Calu3 (cell line): ENCODE measurements around the gene ZC3HAV1. TPM values are rescaled to one million over a fixed set of nuclear protein-coding genes. Genes with fewer than 3 reads are reported as not detected.

Source experiments
- BruUV-seq: library from RNA; stranded (reverse); fragments of 400-500 nt; replicated peaks from 2 replicates; lab custom pipeline; 2021; lab: Mats Ljungman, UMichigan
- CTCF ChIA-PET: fragments of 300-600 bp; sonication (Branson Sonifier 250); formaldehyde crosslinking; loops from one replicate; lab custom pipeline; 2022; ENCODE audit warnings: antibody characterized with exemption; lab: Charles Lee
- DNase-seq: peaks from one replicate; pipeline ENCODE4 v3.0.0; 2022
- H3K27ac Mint-ChIP-seq: one replicate; pipeline ENCODE4 v1.8.0; 2022; ENCODE audit warnings: mixed read lengths; ENCODE audit not compliant: unreplicated experiment
- H3K27me3 Mint-ChIP-seq: one replicate; pipeline ENCODE4 v1.8.0; 2022; ENCODE audit warnings: mixed read lengths; ENCODE audit not compliant: unreplicated experiment
- H3K36me3 Mint-ChIP-seq: one replicate; pipeline ENCODE4 v1.8.0; 2022; ENCODE audit warnings: mild to moderate bottlenecking, moderate library complexity, mixed read lengths; ENCODE audit not compliant: insufficient read depth, unreplicated experiment
- H3K4me1 Mint-ChIP-seq: one replicate; pipeline ENCODE4 v1.8.0; 2022; ENCODE audit warnings: mild to moderate bottlenecking, low read depth, mixed read lengths; ENCODE audit not compliant: unreplicated experiment
- H3K4me3 Mint-ChIP-seq: one replicate; pipeline ENCODE4 v1.8.0; 2022; ENCODE audit warnings: mild to moderate bottlenecking, low read depth, moderate library complexity, mixed read lengths; ENCODE audit not compliant: unreplicated experiment
- H3K9me3 Mint-ChIP-seq: one replicate; pipeline ENCODE4 v1.8.0; 2022; ENCODE audit warnings: low read depth, mixed read lengths; ENCODE audit not compliant: unreplicated experiment
- intact Hi-C: fragments of 100-400 bp; cut with micrococcal nuclease; formaldehyde crosslinking; loops from one replicate; pipeline ENCODE4 v1.10.0; 2022; ENCODE audit not compliant: unreplicated experiment
- total RNA-seq: library from RNA; stranded (reverse); gene quantifications from 2 replicates; pipeline ENCODE4 v1.2.3, GENCODE V29; 2022
- TF ChIP-seq, protein P1 (sequence below): fragments of 200-600 bp; IDR thresholded peaks from one replicate; pipeline ENCODE4 v1.8.0; 2022; ENCODE audit warnings: antibody characterized with exemption; ENCODE audit not compliant: unreplicated experiment

ZC3HAV1 gene
- total RNA-seq, 1 experiment from 2014 or later, result 63.4 TPM

DNA sequence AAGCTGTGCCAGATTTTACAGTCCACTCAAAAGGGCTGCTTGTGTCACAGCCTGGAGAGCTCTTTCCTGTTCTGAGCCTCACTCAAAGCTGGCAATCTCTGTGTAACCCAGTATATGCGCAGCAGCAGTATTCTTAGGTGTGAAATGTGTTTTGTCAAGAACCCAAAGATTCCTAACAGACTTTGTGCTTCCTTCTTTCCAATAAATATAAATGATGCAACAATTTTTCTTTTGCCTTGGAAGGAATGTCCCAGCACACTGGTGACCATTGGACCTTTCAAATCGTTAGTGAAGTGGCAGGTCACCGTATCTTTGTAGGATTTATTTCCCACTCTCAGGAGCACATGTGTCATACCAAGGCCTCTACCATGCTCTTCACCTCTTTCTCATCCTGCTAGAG, 5.6 kb upstream of the ZC3HAV1 start:
- peaks cover 34% of the 10 kb centered on the region for H3K4me1 Mint-ChIP-seq
- intact Hi-C loops, result no loop called here
- peaks cover 1% of the 10 kb centered on the region for H3K36me3 Mint-ChIP-seq
- H3K9me3 Mint-ChIP-seq, result no peaks in the 10 kb centered on the region
- H3K27me3 Mint-ChIP-seq, result no peaks in the 10 kb centered on the region
- H3K27ac Mint-ChIP-seq, result no peak overlapping the region
- no peak for DNase-seq
- no TSS peak for BruUV-seq
- TF ChIP-seq, protein P1, sequence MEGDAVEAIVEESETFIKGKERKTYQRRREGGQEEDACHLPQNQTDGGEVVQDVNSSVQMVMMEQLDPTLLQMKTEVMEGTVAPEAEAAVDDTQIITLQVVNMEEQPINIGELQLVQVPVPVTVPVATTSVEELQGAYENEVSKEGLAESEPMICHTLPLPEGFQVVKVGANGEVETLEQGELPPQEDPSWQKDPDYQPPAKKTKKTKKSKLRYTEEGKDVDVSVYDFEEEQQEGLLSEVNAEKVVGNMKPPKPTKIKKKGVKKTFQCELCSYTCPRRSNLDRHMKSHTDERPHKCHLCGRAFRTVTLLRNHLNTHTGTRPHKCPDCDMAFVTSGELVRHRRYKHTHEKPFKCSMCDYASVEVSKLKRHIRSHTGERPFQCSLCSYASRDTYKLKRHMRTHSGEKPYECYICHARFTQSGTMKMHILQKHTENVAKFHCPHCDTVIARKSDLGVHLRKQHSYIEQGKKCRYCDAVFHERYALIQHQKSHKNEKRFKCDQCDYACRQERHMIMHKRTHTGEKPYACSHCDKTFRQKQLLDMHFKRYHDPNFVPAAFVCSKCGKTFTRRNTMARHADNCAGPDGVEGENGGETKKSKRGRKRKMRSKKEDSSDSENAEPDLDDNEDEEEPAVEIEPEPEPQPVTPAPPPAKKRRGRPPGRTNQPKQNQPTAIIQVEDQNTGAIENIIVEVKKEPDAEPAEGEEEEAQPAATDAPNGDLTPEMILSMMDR, result no peak
- CTCF ChIA-PET, result interaction anchor here (0.5 kb wide), 1 partner anchor 275 kb away, joined by 3 read pairs; no protein-coding TSS in a partner anchor
- no peak overlapping the region for H3K4me3 Mint-ChIP-seq

DNA sequence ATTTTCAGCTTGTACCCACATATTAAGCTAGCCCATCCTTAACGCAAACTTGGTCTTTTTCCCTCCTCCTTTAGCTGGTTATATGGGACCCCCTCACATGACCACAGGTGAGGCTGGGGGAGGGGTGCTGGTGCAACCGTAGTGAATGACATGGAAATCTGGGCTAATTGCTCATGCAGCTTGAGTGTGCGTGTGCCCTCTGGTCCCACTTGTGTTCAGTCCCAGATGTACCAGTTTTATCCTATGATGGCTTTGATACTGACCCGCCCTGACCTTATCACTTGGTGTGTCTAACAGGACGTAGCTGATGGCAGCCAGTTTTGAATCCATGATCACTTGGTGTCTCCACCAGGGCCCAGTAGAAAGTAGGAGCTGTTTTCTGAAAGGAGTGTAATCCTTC, 5.1 kb upstream of the ZC3HAV1 start:
- intact Hi-C loops, result no loop called here
- Mint-ChIP-seq H3K27me3 (no peaks in the 10 kb centered on the region), H3K4me1 (peaks cover 34% of the 10 kb centered on the region), H3K4me3 (no peak overlapping the region), H3K36me3 (peaks cover 7% of the 10 kb centered on the region), H3K27ac (no peak overlapping the region), H3K9me3 (no peaks in the 10 kb centered on the region)
- BruUV-seq, result no TSS peak
- CTCF ChIA-PET, result interaction anchor here (0.5 kb wide), 1 partner anchor 276 kb away, joined by 3 read pairs; no protein-coding TSS in a partner anchor
- DNase-seq, result no peak
- TF ChIP-seq, protein P1, result no peak

DNA sequence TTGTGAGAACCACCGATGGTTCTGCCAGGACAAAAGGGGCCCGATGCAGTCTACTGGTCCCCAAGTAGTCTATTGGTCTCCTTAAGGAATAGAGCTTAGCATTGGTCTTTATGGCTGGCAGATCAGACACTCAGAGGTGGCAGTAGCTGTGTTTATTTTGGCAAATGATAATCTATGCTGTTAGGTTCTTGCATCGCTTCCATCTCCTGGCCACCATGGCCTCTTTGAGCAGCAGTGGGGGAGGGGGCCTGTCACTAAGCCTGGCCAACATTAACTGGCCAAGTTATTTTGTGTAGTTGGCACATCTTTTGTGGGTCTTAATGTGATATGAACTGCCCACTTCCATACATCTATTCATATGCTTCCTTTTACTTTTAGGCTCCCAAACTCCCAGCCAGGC, 4.5 kb upstream of the ZC3HAV1 start:
- Mint-ChIP-seq H3K4me3 (no peak overlapping the region), H3K36me3 (peaks cover 12% of the 10 kb centered on the region), H3K4me1 (peaks cover 33% of the 10 kb centered on the region), H3K9me3 (no peaks in the 10 kb centered on the region), H3K27ac (no peak overlapping the region), H3K27me3 (no peaks in the 10 kb centered on the region)
- no peak for DNase-seq
- no TSS peak for BruUV-seq
- TF ChIP-seq, protein P1, result no peak
- intact Hi-C loops, result no loop called here
- CTCF ChIA-PET, result no interaction called here

DNA sequence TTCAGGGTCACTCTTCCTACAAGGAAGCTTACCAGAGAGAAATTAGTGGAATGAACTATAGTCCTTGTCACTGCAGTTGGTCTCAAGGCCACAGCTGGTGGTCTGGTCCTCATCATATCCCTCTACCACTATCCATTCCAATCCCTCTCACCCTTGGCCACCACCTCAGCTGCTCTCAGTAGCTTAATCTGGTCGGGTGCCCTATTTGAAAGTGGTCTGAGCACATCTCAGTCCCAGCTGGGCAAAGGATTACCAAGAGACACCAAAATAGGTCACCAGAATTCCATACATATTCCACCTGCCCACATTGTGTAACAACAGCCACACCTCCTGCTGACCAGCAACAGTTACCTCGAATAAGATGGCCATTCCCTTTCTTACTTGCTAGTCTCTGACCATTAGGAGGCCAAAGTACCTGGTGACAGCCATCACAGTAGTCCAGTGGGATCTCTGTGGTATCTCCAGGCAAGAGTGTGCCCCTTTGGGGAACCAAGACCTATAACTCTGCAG, 3.3 kb upstream of the ZC3HAV1 start:
- Mint-ChIP-seq H3K36me3 (peaks cover 24% of the 10 kb centered on the region), H3K27me3 (no peaks in the 10 kb centered on the region), H3K4me3 (no peak overlapping the region), H3K27ac (no peak overlapping the region), H3K4me1 (peaks cover 23% of the 10 kb centered on the region), H3K9me3 (no peaks in the 10 kb centered on the region)
- TF ChIP-seq, protein P1, result no peak
- no peak for DNase-seq
- intact Hi-C loops, result no loop called here
- BruUV-seq, result no TSS peak
- CTCF ChIA-PET, result no interaction called here
